ENCODE data around the gene FMNL1.
A peak's percentile ranks its signal among the peaks of the same experiment; 100 is the strongest.

Gene FMNL1

DNA sequence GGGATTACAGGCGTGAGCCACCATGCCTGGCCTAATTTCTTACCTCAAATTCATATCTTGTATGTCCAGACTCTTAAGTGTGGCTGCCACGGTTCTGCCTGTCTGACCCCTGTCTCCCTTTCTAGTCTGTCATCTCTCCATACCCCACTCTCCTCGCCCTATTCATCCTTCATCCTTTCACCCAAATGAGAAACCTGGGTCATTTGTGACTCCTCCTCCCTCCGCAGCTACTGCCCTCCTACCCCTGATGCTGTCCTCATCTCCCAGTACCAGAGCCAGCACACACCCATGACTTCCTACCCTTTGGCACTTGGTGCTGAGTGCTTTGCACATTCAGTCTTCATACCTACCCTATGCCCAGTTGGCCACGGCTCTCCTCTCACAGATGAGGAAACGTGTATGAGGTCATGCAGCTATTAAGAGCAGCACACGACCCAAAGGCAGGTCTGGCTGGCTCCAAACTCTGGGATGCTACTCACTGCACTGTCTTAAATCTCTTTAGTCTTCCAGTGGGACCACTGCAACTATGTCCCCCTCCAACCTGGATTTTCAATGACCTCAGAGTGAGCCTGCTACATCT lies 38.6 kb downstream of the FMNL1 start:
- no peak for DNase-seq

DNA sequence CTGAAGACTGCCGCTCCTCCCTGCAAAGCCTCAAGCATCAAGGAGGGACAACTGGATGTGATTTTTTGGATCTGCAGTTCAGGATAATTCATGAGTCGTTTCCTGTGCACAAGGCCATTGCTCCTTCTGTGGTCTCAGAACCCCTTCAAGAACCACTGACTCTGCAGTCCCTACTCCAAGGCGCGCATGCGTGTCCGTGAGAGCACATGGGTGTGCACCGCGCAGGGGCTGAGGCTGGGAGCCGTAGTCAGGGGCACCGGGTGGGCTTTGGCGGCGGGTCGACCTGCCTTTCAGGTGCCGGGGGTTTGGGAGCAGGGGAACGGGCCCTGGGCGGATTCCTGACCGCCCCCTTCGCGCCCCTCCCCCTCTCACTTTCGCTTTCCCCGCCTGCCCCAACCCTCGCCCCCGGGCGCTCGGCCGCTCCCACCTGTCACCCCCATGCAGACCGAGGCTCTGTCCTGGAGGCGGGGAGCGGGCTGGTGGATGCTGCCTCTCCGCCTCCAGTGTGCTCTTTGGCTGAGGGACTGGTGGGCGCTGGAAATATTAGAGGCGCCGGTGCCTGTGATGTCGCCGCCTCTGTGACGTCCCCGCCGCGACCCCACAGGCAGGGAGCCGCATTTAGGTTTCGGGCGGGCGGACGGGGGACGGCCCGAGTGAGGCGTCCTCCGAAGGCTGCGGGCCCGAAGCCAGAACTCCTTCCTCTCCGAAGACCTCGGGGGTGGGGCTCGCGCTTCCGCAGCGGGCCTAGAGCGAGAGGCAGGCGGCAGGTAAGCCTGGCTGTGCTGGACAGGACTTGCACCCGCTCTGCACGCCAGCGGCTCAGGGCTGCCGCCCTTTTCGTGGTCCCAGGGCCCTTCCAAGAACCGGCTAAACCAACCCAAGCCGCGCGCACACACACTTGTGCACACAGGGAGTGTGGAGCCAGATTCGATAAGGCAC lies 40.2 kb downstream of the FMNL1 start, which contains the start of gene SPATA32:
TSS of gene SPATA32 (minus strand) at position 518 of the 939 bp plus-strand sequence. CDS start at position 440, 78 bp downstream.
- DNase-seq: peak; percentile 45

DNA sequence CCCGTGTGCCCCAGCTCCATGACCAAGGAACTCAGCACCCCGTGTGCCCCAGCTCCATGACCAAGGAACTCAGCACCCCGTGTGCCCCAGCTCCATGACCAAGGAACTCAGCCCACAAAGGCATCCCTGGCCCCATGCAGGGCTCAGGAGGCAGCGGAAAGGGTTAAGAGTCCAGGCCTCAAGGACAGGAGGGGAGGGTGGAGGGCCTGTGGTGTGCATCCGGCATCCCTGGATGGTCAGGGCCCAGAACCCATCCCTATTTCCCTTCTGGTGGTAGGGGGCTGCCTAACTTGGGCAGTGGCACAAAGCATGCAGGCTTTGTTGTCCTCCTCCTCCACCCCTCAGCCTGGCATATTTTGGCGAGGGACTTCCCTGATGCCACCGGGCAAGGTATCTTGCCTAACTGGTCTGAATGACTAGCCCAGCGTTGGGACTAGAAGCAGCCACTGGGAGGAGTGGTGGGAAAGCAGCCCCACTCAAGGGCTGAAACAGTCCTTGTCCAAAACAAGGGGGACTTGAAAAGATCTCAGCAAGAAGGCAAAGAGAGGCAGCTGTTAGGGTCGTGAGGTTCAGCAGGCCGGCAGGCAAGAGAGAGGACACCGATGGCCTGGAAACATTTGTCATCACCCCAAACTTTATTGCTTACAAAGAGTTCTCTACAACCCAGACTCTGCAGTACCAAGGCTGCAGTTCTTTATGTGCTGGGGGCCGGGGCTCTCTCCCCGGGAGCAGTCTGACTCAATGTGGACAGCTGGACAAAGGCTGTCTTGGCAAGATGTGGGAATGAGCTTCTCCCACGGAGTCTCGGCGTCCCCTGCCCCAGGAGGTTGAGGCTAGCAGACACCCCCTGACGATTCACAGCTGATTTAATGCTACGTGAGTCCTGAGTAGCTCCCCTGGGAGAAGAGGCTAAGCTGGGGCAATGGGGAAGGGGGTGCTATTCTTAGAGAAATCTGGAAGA lies 41.1 kb downstream of the FMNL1 start:
- peak; percentile 37 for DNase-seq

DNA sequence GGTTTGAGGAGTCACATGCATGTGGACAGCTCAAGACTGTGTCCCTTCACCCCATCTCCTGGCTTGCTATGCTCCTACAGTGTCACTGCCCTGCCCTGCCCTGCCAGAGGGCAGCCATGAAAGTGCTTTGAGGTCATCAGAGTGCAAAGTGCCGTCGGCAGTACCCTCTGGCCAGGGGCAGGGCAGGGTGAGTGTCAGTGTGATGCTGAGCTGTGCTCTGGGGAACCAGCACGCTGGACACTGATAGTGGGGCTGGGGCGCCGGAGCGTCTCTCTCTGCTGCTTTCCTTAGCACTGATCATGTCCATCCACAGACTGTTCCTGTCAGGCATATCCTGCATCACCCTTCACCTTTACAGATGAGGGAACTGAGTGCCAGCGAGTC lies 41.8 kb downstream of the FMNL1 start:
- DNase-seq: no peak

DNA sequence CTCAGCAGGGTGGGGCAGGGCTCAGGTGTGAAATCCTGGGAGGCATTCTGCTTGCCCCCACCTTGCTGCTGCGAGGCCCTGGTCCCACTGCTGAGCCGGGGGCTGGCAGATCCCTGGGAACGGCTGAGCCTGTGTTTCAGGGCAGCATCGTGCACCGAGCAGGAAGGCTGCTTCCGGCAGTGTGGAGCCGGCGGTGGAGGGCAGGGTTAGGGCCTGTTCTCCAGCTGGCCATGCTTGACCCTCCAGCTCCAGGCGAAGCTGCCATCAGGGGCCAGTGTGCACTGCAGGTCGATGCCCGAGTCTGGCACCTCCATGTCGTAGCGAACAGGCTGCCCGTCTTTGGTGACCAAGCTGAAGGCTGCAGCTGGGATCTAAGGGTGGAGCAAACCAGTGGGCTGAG lies 42.7 kb downstream of the FMNL1 start:
- DNase-seq: no peak

DNA sequence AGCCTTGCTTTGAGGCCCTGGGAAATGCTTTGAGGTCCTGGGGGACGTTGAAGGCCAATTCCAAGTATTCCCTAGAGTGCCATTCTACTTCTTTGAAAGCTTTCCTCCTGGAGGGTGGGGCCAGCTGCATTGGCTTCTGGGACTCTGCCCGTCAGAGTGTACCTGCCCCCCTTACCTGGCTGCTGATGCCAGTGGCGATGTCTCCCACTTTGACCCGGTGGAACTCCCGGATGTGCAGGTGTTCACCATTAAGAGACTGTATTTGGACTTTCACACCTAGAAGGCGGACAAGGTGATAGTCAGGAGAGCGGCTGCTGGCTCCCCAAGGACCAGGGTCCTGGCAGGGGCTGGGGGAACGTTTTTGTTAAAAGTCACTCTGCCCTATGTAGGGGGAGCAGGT lies 43.3 kb downstream of the FMNL1 start:
- DNase-seq: no peak

DNA sequence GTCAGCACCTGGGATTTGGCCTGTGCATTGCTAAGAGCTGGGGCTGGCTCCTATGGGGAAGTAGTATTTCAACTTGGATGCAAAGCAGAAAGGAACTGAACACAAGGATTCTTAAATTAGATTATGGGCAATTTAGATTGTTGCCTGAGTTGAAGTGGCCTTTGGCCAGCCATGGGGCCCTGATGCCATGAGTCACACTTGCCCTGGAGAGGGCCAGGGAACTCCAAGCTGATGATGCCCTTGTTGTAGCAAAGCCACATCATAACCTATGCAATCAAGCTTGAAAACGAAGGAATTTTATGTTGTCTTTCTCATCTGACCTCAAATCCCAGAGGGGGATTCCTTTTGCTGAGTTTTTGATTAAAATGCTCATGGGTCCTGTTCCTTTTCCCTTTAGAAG lies 44.1 kb downstream of the FMNL1 start:
- peak; percentile 86 for DNase-seq

DNA sequence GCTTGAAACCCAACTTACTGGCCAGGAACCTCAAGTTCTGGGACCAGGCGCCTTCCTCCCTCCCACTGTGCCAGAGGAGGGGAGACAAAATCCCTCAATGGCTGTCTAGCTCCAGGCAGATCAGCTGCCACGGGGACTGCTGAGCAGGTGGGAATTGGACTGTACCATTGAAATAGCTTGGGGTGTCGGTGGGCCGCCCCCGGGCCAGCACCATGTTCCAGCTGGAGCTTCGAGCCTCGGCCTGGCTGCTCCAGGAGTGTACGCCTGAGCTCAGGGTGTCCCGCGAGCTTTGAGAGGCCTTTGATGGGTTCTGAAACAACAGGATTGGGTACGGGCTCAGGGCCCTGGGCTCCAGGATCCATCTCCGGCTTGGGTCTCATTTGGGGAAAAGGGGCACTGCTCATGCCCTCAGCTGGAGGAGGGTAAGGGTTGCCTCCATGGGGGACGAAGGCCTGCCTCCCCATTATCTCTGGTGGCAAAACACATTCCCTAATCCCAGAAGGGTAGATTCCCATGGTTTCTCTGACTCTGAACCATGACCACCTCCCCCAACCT lies 44.8 kb downstream of the FMNL1 start:
- DNase-seq: no peak

DNA sequence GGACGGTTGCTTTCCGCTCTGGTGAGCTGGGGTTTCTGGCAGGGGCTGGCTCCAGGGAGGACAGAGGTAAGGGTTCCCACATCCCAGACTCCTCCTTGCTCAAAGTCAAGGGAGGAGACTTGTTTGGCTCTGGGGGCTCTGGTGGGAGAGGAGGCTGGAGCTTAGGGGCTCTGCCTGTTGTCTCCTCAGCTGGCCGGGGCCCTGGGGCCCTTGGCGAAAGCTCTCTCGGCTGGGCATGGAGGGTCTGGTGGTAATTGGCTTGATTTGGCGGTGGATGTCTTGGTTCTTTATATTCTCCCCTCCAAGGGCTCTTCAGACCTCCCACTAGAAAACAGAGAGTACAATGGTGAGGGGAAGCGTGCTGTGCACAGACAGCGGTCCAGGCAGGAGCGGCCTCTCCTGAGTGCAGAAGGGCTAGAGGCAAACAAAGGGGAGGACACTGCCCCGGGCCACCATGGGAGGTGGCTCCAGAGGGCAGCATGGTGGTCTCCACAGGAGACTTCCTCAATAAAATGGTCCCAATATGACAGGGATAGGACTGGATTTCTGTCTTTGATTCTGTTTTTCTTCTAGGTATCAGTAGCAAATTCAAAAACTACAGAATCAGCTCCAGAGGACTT lies 45.9 kb downstream of the FMNL1 start:
- DNase-seq: no peak

DNA sequence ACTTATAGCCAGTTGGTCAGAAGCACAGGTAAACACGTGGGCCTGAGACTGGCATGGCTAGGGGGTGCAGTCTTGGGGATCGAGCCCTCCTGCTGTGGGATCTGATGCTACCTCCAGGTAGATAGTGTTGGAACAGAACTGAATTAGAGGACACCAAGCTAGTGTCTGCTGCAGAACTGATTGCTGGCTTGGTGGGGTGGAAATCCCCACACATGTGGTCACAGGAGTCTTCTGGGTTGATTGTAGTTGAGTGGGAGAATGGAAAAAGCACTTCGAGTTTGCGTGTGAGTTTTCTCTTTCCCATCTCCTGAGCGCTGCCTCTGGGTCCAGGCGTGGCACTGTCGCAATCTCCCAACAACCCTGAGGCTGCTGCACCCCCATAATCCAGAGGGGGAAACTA lies 48.2 kb downstream of the FMNL1 start:
- DNase-seq: no peak

DNA sequence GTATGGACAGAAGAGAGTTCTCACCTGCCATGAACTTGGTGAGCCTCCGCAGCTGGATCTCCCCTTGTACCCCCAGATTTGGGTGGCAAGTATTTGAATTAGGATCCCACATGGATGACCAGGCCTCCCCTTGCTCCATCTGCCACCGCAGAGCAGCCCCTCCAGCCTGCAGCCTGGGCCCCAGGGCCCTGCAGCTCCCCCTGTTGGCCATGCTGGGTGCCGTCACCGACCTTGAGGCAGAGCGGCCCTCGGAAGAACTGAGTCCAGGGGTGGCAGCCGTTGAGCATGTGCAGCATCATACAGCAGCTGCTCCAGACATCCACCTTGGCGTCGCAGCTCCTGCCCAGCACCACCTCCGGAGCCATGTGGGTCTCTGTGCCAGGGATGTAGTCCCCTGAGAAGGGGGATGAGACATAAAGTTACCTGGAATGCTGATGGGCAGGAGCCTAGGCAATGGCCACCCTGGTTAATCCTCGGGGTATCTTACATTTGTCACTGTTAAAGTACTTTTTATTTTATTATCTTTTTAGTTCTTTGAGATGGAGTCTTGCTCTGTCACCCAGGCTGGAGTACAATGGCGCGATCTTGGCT lies 49.2 kb downstream of the FMNL1 start:
- DNase-seq: no peak

DNA sequence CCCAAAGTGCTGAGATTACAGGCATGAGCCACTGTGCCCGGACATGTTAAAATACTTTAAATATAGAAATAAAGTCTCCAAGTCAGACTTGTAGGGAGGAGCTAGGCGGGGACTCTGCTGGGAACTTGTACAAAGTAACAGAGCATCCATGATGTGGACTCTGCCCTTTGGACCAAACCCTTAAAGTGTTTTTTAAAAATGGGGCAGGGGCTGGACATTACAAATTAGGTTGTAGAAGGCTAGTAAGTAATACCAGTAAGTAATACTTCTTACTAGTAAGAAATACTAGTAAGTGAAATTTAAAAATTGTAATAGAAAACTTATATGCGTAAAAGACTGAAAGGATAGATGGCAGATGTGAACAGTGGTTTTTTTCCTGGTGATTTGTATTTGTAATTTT lies 49.9 kb downstream of the FMNL1 start:
- no peak for DNase-seq

DNA sequence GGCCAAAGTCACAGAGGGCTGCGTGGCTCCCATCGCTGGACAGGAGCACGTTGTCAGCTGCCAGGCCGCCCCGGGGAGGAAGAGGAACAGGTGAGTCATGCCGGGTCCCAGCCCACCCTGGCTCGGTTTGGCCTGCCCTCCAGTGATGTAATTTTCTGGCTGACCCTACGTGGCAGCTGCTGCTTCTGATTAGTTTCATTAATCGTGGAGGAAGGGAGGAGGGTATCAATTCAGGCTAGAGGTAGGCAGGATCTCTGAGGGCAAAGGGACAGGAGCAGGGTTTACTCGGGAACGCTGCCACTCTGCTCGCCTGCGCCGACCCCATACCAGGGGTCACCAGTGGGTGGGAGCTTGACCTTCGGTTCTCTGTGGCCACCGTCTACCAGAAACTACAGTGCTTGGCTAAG lies 51.9 kb downstream of the FMNL1 start:
- no peak for DNase-seq

DNA sequence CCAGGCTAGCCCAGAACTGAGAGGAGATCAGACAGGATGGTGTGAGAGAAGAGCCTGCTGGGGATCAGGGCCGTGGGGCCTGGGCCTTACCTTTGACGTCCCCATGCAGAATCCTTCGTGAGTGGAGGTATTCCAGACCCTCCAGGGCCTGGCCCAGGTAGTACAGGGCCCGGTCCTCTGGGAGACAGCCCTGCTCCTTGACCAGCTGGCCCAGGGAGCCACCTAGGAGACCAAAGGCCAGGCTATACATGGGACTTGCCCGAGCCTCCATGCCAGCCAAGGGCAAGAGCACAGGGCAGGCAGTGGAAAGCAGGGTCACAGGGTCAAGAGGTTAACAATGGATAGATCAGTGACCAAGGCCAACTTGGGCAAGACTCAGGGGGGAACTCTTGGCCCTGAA lies 52.3 kb downstream of the FMNL1 start:
- no peak for DNase-seq

DNA sequence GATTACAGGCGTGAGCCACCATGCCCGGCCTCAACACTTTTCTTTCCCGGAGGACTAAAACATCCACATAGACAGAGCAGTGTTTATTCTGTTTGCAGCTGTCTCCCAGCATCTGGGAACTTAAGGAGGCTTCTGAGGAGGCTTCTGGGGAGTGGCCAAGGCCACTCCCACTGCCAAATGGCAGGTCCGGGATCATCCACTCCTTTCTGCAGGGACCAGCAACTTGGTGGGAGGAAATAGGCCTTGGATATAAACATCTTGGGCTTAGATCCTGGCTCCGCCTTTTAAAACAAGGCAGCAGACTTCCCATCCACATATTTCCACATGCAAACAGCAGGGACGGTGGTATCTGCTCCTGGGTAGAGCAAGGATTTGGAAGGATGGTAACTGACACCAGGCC lies 54.3 kb downstream of the FMNL1 start:
- no peak for DNase-seq

DNA sequence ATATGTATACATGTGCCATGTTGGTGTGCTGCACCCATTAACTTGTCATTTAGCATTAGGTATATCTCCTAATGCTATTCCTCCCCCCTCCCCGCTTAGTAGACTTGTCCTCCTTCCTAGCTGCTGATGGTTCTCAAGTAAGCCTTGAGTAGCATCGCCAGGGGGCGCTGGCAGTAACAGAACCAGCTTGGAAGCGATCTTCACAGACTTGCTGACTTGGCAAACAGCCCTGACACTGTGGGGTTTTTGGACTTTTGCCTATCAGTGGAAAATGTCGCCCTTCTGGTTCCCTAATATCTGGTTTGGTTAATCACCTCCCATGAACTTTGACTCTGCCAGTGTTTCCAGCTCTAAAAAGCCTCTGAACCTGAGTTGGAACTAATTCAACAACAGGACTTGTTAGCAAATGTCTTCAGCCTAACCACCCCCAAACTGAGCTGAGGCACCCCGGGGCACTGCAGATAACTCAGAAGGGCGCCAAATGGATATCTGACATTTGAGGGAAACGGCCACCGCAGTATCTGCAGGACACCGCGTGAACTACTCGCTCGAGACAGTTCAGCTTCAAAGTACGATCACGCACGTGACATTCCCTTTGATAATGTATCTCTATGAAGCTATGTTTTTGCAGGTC lies 55.6 kb downstream of the FMNL1 start:
- DNase-seq: peak; percentile 89

DNA sequence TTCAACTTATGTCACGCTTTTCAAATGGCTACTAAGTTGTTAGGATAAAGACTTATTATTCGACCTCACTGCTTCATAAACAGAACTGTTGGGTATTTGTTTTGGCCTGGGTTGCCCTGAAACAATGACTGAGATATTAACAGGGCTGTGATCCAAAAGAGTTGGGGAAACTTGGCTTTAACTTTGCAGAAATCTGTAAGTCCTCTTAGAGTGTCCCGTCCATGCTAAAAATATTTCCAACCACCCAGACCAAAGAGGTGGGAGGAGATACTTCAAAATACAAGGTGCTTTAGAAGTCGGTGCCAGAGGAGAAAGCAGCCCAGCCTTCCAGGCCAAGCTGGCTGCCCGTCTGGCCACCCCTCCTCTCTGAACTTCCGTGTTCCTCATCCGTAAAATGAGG lies 56.3 kb downstream of the FMNL1 start:
- no peak for DNase-seq

DNA sequence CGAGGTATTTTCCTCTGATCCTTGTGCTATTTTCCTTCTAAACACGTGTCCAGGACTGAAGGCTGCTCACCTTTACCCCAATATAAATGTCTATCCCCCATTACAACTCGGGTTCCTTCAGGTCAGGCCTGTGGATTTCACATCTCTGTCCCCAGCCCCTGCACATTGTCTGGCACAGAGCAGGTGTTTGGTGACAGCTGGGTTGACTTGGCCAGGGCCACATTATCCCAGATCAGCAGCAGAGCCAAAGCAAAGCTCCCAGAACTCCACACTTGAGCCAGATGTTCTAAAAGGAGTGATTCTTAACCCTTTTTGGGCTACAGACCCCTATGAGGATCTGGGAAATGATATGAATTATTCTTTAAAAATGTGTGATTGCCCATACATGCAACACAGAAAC lies 58.2 kb downstream of the FMNL1 start:
- no peak for DNase-seq

DNA sequence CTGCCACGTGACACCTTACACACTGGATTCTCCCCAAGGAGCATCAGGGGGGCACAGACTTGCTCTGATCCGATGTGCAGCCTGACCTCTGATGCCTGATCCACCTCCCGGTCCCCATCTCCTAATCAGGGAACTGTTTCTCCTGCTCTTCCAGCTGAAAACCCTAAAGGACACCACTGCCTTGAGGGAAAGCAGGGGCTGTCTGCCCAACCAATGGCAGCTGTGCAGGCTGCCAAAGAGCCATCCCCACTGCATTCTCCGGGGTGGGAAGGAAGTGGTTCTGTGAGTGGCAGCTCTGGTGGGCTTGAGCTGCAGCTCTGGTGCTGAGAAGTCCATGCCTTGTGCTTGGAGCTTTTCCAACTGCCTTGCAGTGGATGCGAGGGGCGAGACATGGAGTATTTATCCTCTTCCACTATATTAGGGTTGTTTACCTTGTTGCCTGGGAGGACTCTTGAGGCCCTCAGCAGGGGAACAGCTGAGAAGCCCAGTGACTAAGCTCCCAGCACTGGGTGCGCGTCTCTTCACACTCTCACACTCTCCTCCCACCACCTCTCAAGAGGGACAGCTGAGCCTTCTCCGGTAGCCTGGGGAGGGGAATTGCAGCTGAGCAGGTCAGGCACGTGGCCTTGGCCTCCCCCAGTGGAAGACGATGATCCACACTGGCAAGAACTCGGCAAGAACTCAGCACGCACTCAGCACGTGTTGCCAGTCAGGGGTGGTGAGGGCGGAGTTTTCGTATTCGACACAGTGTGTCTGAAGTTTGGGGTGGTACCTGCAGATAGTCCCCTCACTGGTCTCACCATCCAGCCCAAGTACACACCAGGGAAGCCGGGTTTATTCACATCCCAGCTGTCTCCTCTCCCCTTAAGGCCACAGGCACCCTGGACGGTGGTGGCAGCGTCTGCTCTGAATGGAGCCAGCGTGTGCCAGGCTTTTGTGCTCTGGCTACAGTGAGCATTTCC lies 61.3 kb downstream of the FMNL1 start:
- no peak for DNase-seq

DNA sequence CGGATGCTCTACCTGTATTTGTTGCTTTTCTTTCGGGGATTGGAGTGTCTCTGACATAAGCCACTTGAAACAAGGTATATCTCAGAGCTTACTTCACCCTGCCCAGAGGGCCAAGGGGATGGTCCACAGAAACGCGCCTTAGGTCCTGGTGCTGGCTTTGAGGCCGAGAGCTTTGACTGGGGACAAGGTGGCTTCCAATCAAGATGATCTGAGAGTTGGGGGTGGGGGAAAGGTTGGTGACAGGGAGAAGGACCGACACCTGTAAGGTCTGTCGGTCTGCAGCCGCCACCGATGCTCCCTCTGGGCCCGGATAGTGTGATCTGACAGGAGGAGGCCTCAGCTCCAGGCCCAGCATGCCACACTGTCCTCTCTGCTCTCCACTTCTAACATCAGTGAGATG lies 62.0 kb downstream of the FMNL1 start:
- no peak for DNase-seq

All from fibroblast of upper back skin (primary cell).